ENCODE results near the gene ATP23.

The ATP23 gene

GRCh38 chr12:57896115-57896433, 45.3 kb upstream of the ATP23 start:
- peak; percentile 33 for DNase-seq (ENCODE audit: low read depth)
- 0 out of 2 replicates have a peak, but pooled peaks have one; percentile 24 for TF ChIP-seq CTCF (conservative IDR thresholded peaks at IDR 0.05; ENCODE audit: low read length)
- H3K4me3 ChIP-seq (ENCODE audit: low read length) = peak overlapping the region; percentile 57

- peak; percentile 54 for TF ChIP-seq CTCF (conservative IDR thresholded peaks at IDR 0.05; ENCODE audit: low read length)
- peak overlapping the region; percentile 57 for H3K4me3 ChIP-seq (ENCODE audit: low read length)
- peak; percentile 64 for DNase-seq (ENCODE audit: low read depth)
Measured at GRCh38 chr12:57896434-57897201, 44.7 kb upstream of the ATP23 start.

- TF ChIP-seq CTCF (conservative IDR thresholded peaks at IDR 0.05; ENCODE audit: low read length) = no peak
- no peak for DNase-seq (ENCODE audit: low read depth)
- peak overlapping the region; percentile 57 for H3K4me3 ChIP-seq (ENCODE audit: low read length)
Measured at GRCh38 chr12:57897286-57897974, 43.9 kb upstream of the ATP23 start.

- no peak for DNase-seq (ENCODE audit: low read depth)
- no peak for TF ChIP-seq CTCF (conservative IDR thresholded peaks at IDR 0.05; ENCODE audit: low read length)
- no peak overlapping the region for H3K4me3 ChIP-seq (ENCODE audit: low read length)
Measured at GRCh38 chr12:57898308-57898970, 42.9 kb upstream of the ATP23 start.

DNA sequence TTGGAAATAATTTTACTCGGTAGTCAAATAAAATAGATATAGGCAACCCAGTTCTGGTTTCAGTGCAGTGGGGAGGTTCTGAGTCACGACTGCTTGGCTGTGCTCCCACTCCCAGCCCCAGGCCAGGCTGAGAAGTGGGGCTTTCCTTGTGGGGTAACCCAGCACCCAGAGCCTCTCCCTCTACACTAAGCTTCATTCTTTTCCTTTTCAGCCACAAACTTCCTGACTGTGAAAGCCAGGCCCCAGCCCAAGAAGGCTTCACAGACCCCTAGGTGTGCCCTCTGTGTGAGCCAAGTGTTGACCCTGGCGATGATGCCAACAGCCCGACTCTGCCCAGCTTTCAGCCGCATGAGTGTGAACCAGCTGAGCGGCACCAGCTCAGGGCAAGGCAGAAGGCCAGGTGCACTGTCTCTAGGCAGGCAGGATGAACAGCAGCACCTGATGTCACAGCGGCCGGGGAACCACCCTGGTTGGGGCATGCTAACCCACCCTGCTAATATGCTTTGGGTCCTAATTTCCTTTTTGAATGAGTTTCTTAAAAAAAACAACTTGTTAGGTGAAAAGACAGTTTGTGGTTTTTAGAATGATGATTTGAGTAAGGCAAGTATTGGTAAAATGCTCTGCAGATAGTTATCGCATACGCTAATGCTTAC, 42.2 kb upstream of the ATP23 start:
- H3K4me3 ChIP-seq (ENCODE audit: low read length) = no peak overlapping the region
- peak; percentile 40 for DNase-seq (ENCODE audit: low read depth)
- no peak for TF ChIP-seq CTCF (conservative IDR thresholded peaks at IDR 0.05; ENCODE audit: low read length)

GRCh38 chr12:57902478-57902969, 38.8 kb upstream of the ATP23 start:
- H3K4me3 ChIP-seq (ENCODE audit: low read length) = no peak overlapping the region
- TF ChIP-seq CTCF (conservative IDR thresholded peaks at IDR 0.05; ENCODE audit: low read length) = no peak
- DNase-seq (ENCODE audit: low read depth) = peak; percentile 22

Data from AG10803 (cell line).